Adrenal gland (tissue), 12 donors: ENCODE results near the gene R3HDML. TPM values are rescaled to one million over a fixed set of nuclear protein-coding genes. Genes with fewer than 3 reads are reported as not detected.

Source experiments
- DNase-seq, 7 donors: peaks; one replicate each; pipeline ENCODE4 v3.0.0-alpha.2; 2019 to 2020
- H3K27ac ChIP-seq, 5 donors: fragments of 200-600 bp; sonication (generic) in 4 of 5; 1 replicate in 3 of 5; 2 replicates in 2 of 5; pipeline versions ENCODE4 v1.5.1 to v1.8.0; 2016 to 2020; ENCODE audit warnings: mild to moderate bottlenecking in 1 of 5
- H3K27me3 ChIP-seq: fragments of 200-600 bp; 2 replicates; pipeline ENCODE4 v1.8.0; 2021
- H3K36me3 ChIP-seq, 2 donors: fragments of 200-600 bp; replicated peaks in 1 of 2; 1 replicate in 1 of 2; 2 replicates in 1 of 2; pipeline versions ENCODE4 v1.5.1 to v1.8.0; 2018 to 2022
- H3K4me1 ChIP-seq, 2 donors: fragments of 200-600 bp; replicated peaks in 1 of 2; 1 replicate in 1 of 2; 2 replicates in 1 of 2; pipeline versions ENCODE4 v1.5.1 to v1.8.0; 2018 to 2021
- H3K4me3 ChIP-seq, 4 donors: fragments of 200-600 bp; sonication (generic) in 3 of 4; one replicate each; pipeline ENCODE4 v1.5.1; 2016 to 2018
- H3K9me3 ChIP-seq, 3 donors: fragments of 200-600 bp; sonication (generic) in 1 of 3; replicated peaks in 1 of 3; 1 replicate in 2 of 3; 2 replicates in 1 of 3; pipeline versions ENCODE4 v1.5.1 to v1.8.0; 2016 to 2021
- CTCF ChIP-seq, 6 experiments: fragments of 450-650 bp in 4 of 6; fragments of 200-600 bp in 2 of 6; sonication (generic) in 1 of 6; IDR thresholded peaks; 1 replicate in 5 of 6; 2 replicates in 1 of 6; pipeline versions ENCODE4 v1.5.1 to v1.8.0; 2016 to 2021; ENCODE audit warnings: antibody characterized with exemption in 6 of 6, mild to moderate bottlenecking in 2 of 6, moderate library complexity in 1 of 6
- POLR2A ChIP-seq, 2 donors: fragments of 450-650 bp; IDR thresholded peaks; one replicate each; pipeline ENCODE4 v1.6.1; 2017; ENCODE audit warnings: antibody characterized with exemption in 2 of 2, mild to moderate bottlenecking in 2 of 2, moderate library complexity in 1 of 2
- WGBS, 4 donors: extraction: QIAGEN DNeasy Blood & Tissue Kit in 2 of 4; methylation state at CpG; one replicate each; pipeline versions ENCODE4 v1.1.5 to v1.1.7; 2013 to 2017; 5-methylcytosine and 5-hydroxymethylcytosine counted together
- intact Hi-C, 2 donors: fragments of 100-400 bp; cut with DNase I; formaldehyde crosslinking; loops; one replicate each; pipeline versions ENCODE4 v1.14.1 to v1.15.0; 2022 to 2023
- polyA plus RNA-seq, 3 donors: library from polyadenylated mRNA; stranded (reverse); fragments of 200-250 nt in 2 of 3; fragments of 350-450 nt in 1 of 3; fragmentation: Illumina TruSeq in 1 of 3; extraction: RNeasy Lipid Tissue Mini Kit (QIAGEN cat#74804) in 1 of 3; gene quantifications; one replicate each; pipeline ENCODE4 v1.2.3, GENCODE V29; 2013 to 2014
- total RNA-seq, 9 donors: library from RNA; depleted of rRNA in 4 of 9; stranded (reverse); fragments of >200 nt in 4 of 9; fragments of 120-200 nt in 1 of 9; fragmentation: NEBNext Ultra II Directional in 1 of 9; extraction: Animal tissue kit (Norgen Biotek cat#: 25700) in 1 of 9; gene quantifications; one replicate each; pipeline versions ENCODE4 v1.1.0 to v1.2.4, GENCODE V29; 2013 to 2023
- donor health status: healthy with polysubstance abuse.
- donor health status: Bipolar disorder and iron deficiency.
- donor health status: DM: yes; HTN: yes; CAD: no.
- donor health status: DM: no; HTN: no; CAD: no.
- donor health status: DM: no; HTN: no; CAD: no.
- donor health status: DM: yes; HTN: yes; CAD: no.

The R3HDML gene
- total and polyA plus RNA-seq, 12 donors = not detected

GRCh38 chr20:44367746-44368145 lies 30.9 kb downstream of the R3HDML start:
- no peaks in the 10 kb centered on the region for H3K36me3 ChIP-seq
- no peak for DNase-seq
- TF ChIP-seq POLR2A (IDR thresholded peaks at IDR 0.05) = no peak
- TF ChIP-seq CTCF (IDR thresholded peaks at IDR 0.05) = no peak
- 88 to 98% (median 90%) methylated on average over 6 of the region's 6 CpGs for WGBS, 4 donors
- intact Hi-C loops = loop anchor here in 1 of 2 donors (2.0 kb wide), 1 partner anchor 33 kb away; no protein-coding TSS in a partner anchor
- no peaks in the 10 kb centered on the region for H3K4me1 ChIP-seq
- no peak overlapping the region for H3K27ac ChIP-seq
- H3K9me3 ChIP-seq = no peaks in the 10 kb centered on the region
- H3K27me3 ChIP-seq = no peaks in the 10 kb centered on the region
- H3K4me3 ChIP-seq = no peak overlapping the region

GRCh38 chr20:44370639-44371218 lies 33.9 kb downstream of the R3HDML start:
- Histone ChIP-seq H3K4me3 (no peak overlapping the region), H3K9me3 (no peaks in the 10 kb centered on the region), H3K27me3 (no peaks in the 10 kb centered on the region), H3K27ac (no peak overlapping the region), H3K4me1 (no peaks in the 10 kb centered on the region), H3K36me3 (no peaks in the 10 kb centered on the region)
- intact Hi-C loops = no loop called here
- DNase-seq = no peak
- WGBS, 4 donors = 74 to 80% (median 77%) methylated on average over 5 to 9 of the region's 9 CpGs
- TF ChIP-seq CTCF (IDR thresholded peaks at IDR 0.05) (no peak), POLR2A (IDR thresholded peaks at IDR 0.05) (no peak)

GRCh38 chr20:44382641-44383040 lies 45.8 kb downstream of the R3HDML start:
- Histone ChIP-seq H3K4me3 (no peak overlapping the region), H3K36me3 (no peaks in the 10 kb centered on the region), H3K9me3 (no peaks in the 10 kb centered on the region), H3K27me3 (peaks cover 8% of the 10 kb centered on the region), H3K4me1 (no peaks in the 10 kb centered on the region), H3K27ac (no peak overlapping the region)
- intact Hi-C loops = loop anchor here in 1 of 2 donors (10.0 kb wide), 1 partner anchor 352 kb away; no protein-coding TSS in a partner anchor
- TF ChIP-seq POLR2A (IDR thresholded peaks at IDR 0.05) (no peak), CTCF (IDR thresholded peaks at IDR 0.05) (no peak)
- 42 to 60% (median 46%) methylated on average over 2 of the region's 2 CpGs for WGBS, 4 donors
- DNase-seq = no peak

GRCh38 chr20:44384423-44385027 lies 47.7 kb downstream of the R3HDML start:
- Histone ChIP-seq H3K36me3 (no peaks in the 10 kb centered on the region), H3K27ac (no peak overlapping the region), H3K9me3 (no peaks in the 10 kb centered on the region), H3K4me1 (peaks cover 0 to 5% of the 10 kb centered on the region in 2 donors), H3K4me3 (no peak overlapping the region), H3K27me3 (no peaks in the 10 kb centered on the region)
- intact Hi-C loops = loop anchor here (5.0 to 10.0 kb wide), 4 partner anchors 78 to 350 kb away; no protein-coding TSS in a partner anchor
- peak; percentile 68 to 92 (median 84) for DNase-seq
- TF ChIP-seq CTCF (IDR thresholded peaks at IDR 0.05) (peak; percentile 56 to 82 (median 70)), POLR2A (IDR thresholded peaks at IDR 0.05) (no peak)
- WGBS, 4 donors = 12 to 18% (median 15%) methylated on average over 9 of the region's 9 CpGs
